CD4-positive, alpha-beta T cell treated with Interleukin-2 at 100 ng/mL for 4 hours (primary cell): ENCODE measurements around the gene MYO3B.

ENCODE experiments used
- DNase-seq: peaks from one replicate; pipeline ENCODE4 v3.0.0-alpha.2; 2020; ENCODE audit warnings: low spot score

The MYO3B gene

GRCh38 chr2:170235860-170236679, 58.1 kb downstream of the MYO3B start:
- peak; percentile 11 for DNase-seq

DNA sequence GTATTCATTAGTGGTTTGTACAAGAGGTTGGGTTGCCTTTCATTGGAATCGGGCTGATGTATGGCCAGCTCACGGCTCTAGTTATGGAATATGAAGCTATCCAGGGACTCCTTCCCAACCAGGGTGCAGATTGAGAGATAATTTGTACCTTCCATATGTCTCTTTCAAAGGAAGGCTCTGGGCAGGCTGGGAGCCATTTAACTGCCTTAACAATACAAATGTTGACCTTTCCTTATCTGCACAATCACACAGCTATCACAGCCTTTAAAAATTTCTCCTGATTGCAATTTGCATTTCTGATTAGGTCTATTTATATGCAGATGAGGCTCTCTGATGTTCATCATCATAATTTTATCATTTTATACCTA, 58.7 kb downstream of the MYO3B start:
- no peak for DNase-seq

GRCh38 chr2:170237572-170238120, 59.7 kb downstream of the MYO3B start:
- no peak for DNase-seq

- no peak for DNase-seq
These were observed 60.8 kb downstream of the MYO3B start for GRCh38 chr2:170238776-170239175.

DNA sequence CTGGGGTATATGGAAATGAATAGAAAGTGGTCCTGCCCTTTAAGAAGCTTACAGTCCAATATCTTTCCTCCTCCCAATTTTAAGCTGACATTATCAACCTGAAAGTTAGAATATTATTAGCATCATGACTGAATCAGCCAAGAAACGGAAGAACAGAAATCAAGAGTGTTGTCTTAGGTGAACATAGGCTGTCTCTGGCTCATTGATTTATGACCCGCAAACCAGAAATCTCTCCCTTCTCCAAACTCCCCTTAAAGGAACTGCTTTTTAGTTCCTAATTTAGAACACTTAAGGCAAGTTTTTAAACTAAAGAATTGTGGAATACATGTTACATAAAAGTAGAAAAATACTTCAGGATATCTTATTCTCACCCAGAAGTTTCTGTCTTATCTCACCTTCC, 62.7 kb downstream of the MYO3B start:
- no peak for DNase-seq

GRCh38 chr2:170241756-170242155, 63.8 kb downstream of the MYO3B start:
- no peak for DNase-seq

GRCh38 chr2:170243118-170243837, 65.3 kb downstream of the MYO3B start:
- no peak for DNase-seq

DNA sequence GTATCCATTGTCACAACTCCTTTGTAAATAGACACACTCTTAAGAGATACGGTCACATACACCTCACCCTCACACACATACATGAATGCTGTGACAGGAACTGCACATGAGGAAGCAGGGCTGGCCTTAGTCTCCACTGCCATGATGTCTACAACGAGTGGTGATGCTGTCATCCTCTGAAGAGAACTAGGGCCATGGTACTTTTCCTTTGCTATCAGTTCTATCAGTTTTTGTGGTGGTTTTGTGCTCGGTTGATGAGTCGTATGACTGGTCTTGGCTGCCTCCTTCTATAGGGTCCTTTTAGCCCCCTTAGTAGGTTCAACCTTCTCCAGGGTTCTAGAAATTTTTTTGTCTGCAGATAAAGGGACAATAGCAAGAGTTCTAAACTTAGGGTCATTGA, 66.0 kb downstream of the MYO3B start:
- no peak for DNase-seq

GRCh38 chr2:170244555-170244954, 66.6 kb downstream of the MYO3B start:
- no peak for DNase-seq

- DNase-seq = no peak
These were observed 67.4 kb downstream of the MYO3B start for GRCh38 chr2:170245312-170245711.

DNA sequence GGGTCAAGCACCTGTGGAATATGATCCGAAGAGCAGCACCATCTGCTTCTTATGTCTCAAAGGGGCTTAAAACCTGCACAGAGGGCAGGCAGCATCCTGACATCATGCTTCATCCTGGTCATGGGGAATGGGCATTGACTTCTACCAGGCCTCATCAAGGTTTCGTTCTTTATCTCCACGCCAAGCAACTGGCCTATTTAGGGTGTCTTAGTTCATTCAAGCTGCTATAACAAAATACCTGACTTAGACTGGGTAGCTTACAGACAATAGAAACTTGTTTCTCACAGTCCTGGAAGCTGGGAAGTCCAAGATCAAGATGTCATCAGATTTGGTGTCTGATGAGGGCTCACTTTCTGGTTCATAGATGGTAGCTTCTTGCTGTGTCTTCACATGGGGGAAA, 69.4 kb downstream of the MYO3B start:
- no peak for DNase-seq

GRCh38 chr2:170247882-170248393, 70.0 kb downstream of the MYO3B start:
- no peak for DNase-seq

- DNase-seq = no peak
These were observed 70.8 kb downstream of the MYO3B start for GRCh38 chr2:170248574-170249393.

DNA sequence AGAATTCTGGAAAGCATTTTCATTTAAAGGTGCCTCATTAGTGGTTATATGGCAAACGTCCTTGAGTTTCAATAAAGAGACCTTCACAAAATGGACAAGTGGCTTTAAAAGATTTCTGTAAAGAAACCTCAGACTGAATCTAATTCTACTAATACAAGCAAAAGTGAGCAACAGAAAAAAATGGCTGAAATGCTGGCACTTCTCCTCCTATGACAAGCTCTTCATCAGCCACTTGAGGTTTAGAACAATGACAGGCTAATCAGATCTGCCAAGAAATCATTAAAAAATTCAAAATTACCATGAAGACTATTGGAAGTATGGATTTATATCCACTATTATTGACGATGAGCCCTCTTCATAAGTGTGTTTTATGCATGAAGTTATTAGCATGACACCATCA, 71.8 kb downstream of the MYO3B start:
- no peak for DNase-seq

DNA sequence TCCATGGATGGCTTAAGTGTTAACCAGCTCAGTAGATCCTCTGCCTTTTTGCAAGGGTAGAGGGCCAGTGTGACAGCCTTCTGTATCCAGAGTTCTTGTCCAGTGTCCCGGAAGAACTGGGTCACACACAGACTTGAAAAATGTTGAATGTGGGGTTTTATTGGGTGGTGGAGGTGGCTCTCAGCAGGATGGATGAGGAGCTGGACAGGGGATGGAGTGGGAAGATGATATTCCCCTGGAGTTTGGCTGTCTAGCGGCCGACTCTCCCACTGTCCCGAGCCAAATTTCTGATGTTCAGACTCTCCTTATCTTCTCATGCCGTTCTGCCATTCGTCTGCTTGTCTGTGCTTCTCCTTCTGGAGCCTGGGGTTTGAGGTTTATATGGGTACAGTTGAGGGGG, 72.6 kb downstream of the MYO3B start:
- no peak for DNase-seq

- no peak for DNase-seq
These were observed 74.5 kb downstream of the MYO3B start for GRCh38 chr2:170252414-170252813.

DNA sequence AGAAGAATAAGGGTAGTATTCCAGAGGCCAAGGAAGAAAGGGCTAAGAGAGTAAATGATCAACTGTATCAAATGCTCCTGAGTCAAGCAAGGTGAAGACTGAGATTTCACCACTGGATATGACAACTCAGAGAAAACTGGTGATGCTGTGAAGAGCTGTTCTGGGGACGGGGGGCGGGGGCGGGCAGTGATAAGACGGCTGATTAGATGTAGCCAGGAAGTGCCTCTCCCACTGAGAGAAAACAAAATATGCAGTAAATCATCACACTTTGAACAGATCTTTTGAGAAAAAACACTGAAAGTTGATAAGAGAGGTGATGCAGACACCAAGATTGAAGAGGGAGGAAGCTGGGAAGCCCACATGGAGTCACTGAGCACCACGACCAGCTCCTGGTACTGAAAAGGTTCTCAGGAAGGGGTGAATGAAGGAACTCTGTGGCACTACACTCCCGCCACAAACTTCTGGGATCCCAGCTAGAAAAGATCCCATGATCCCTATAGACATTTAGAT, 75.8 kb downstream of the MYO3B start:
- DNase-seq = no peak

DNA sequence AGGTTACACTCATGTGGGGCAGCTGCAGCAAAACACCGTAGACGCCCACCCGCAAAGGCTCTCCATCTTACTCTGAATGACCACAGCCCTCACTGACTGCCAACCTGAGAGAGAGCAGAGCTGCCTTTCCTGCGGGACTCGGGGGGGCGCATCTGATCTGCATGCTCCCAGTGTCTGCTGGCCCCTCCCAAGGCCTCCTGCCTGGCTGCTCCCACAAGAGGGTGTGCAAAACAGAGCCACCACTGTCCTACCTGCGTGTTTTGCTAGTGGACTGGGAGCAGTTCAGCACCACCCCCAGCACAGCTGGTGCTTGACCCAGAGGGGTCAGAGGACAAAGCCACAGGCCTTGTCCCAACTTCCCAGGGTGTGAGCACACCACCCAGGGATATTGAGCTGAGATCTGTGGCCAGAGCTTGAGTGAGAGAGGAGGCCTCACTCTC, 76.4 kb downstream of the MYO3B start:
- no peak for DNase-seq

GRCh38 chr2:170255137-170255536, 77.2 kb downstream of the MYO3B start:
- DNase-seq = no peak

GRCh38 chr2:170255971-170256370, 78.0 kb downstream of the MYO3B start:
- no peak for DNase-seq

DNA sequence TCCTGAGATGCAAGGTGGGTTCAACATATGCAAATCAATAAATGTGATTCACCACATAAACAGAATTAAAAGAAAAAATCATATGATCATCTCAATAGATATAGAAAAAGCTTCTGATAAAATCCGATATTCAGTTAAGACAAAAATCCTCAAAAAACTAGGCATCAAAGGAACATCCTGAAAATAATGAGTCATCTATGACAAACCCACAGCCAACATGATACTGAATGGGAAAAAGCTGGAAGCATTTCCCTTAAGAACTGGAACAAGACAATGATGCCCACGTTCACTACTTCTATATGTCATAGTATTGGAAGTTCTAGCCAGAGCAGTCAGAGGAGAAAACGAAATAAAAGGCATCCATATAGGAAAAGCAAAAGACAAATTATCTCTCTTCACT, 80.4 kb downstream of the MYO3B start:
- no peak for DNase-seq

DNA sequence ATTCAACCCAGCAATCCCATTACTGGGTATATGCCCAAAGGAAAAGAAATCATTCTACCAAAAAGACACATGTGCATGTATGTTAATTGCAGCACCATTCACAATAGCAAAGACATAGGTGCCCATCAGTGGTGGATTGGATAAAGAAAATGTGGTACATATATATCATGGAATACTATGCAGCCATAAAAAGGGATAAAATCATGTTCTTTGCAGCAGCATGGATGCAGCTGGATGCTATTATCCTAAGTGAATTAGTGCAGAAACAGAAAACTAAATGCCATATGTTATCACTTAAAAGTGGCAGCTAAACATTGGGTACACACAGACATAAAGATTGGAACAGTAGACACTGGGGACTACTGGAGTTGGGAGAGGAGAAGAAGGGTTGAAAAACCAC, 82.2 kb downstream of the MYO3B start:
- no peak for DNase-seq
